BE2C (cell line): Measurements from ENCODE around the gene INPP4B.

Experiments
- DNase-seq: peaks from one replicate; pipeline ENCODE4 v3.0.0-alpha.2; 2020
- H3K27me3 ChIP-seq: fragments of 250-450 bp; sonication (Bioruptor Pico); 2 replicates; pipeline ENCODE4 v1.5.1; 2020; ENCODE audit warnings: mild to moderate bottlenecking
- H3K36me3 ChIP-seq: fragments of 250-450 bp; sonication (Bioruptor Pico); 2 replicates; pipeline ENCODE4 v1.5.1; 2020; ENCODE audit warnings: mild to moderate bottlenecking
- H3K4me1 ChIP-seq: fragments of 250-450 bp; sonication (Bioruptor Pico); 2 replicates; pipeline ENCODE4 v1.5.1; 2020
- H3K4me3 ChIP-seq: 2 replicates; pipeline ENCODE4 v1.5.1; 2011; ENCODE audit warnings: low read depth, low read length
- H3K9me3 ChIP-seq: fragments of 250-450 bp; sonication (Bioruptor Pico); 2 replicates; pipeline ENCODE4 v1.5.1; 2020
- CTCF ChIP-seq: IDR thresholded peaks from 2 replicates; pipeline ENCODE4 v1.5.1; 2012; ENCODE audit warnings: mild to moderate bottlenecking, low read depth, low read length

The INPP4B gene

GRCh38 chr4:142358656-142359055 is 487.4 kb downstream of the INPP4B start:
- TF ChIP-seq CTCF, result no peak

GRCh38 chr4:142356801-142357200 is 489.3 kb downstream of the INPP4B start:
- no peaks in the 10 kb centered on the region for H3K9me3 ChIP-seq
- no peak for TF ChIP-seq CTCF
- H3K27me3 ChIP-seq, result no peaks in the 10 kb centered on the region
- no peak for DNase-seq
- no peak overlapping the region for H3K4me3 ChIP-seq
- no peaks in the 10 kb centered on the region for H3K36me3 ChIP-seq
- H3K4me1 ChIP-seq, result no peaks in the 10 kb centered on the region

More at GRCh38 chr4:142358656-142359055, 487.4 kb downstream of the INPP4B start:
- Histone ChIP-seq H3K9me3 (no peaks in the 10 kb centered on the region), H3K36me3 (no peaks in the 10 kb centered on the region), H3K4me1 (no peaks in the 10 kb centered on the region), H3K4me3 (no peak overlapping the region), H3K27me3 (no peaks in the 10 kb centered on the region)
- no peak for DNase-seq

GRCh38 chr4:142356118-142356759 is 489.9 kb downstream of the INPP4B start:
- Histone ChIP-seq H3K36me3 (no peaks in the 10 kb centered on the region), H3K4me1 (no peaks in the 10 kb centered on the region), H3K9me3 (no peaks in the 10 kb centered on the region), H3K4me3 (no peak overlapping the region), H3K27me3 (no peaks in the 10 kb centered on the region)
- DNase-seq, result no peak
- no peak for TF ChIP-seq CTCF

- no peak for TF ChIP-seq CTCF
- H3K9me3 ChIP-seq, result no peaks in the 10 kb centered on the region
- no peak overlapping the region for H3K4me3 ChIP-seq
- DNase-seq, result no peak
- no peaks in the 10 kb centered on the region for H3K27me3 ChIP-seq
- H3K4me1 ChIP-seq, result no peaks in the 10 kb centered on the region
- no peaks in the 10 kb centered on the region for H3K36me3 ChIP-seq
Observed at GRCh38 chr4:142355421-142355930, 490.6 kb downstream of the INPP4B start.

- Histone ChIP-seq H3K4me3 (no peak overlapping the region), H3K4me1 (no peaks in the 10 kb centered on the region), H3K36me3 (no peaks in the 10 kb centered on the region), H3K9me3 (no peaks in the 10 kb centered on the region), H3K27me3 (no peaks in the 10 kb centered on the region)
- no peak for TF ChIP-seq CTCF
- no peak for DNase-seq
Observed at GRCh38 chr4:142354794-142355420, 491.2 kb downstream of the INPP4B start.

- no peak for DNase-seq
- no peaks in the 10 kb centered on the region for H3K4me1 ChIP-seq
- TF ChIP-seq CTCF, result no peak
Observed at GRCh38 chr4:142354041-142354440, 492.1 kb downstream of the INPP4B start.

More at GRCh38 chr4:142354041-142354440, 492.1 kb downstream of the INPP4B start:
- Histone ChIP-seq H3K4me3 (no peak overlapping the region), H3K9me3 (no peaks in the 10 kb centered on the region), H3K27me3 (no peaks in the 10 kb centered on the region), H3K36me3 (no peaks in the 10 kb centered on the region)
